Aorta (tissue), 5 donors: Measurements from ENCODE around the gene SMURF2. TPM values are rescaled to one million over a fixed set of nuclear protein-coding genes. Genes with fewer than 3 reads are reported as not detected.

Source experiments
- ATAC-seq: fragments of 200-7000 bp; cut with Tn5 transposase; one replicate; pipeline ENCODE4 v1.9.1; 2022; ENCODE audit warnings: moderate library complexity; ENCODE audit not compliant: low FRiP score
- DNase-seq, 2 donors: peaks; one replicate each; pipeline ENCODE4 v3.0.0-alpha.2; 2020
- H3K27ac ChIP-seq, 2 donors: one replicate each; pipeline ENCODE4 v1.5.1; 2013; ENCODE audit warnings: low read length in 2 of 2, mild to moderate bottlenecking in 2 of 2, moderate library complexity in 2 of 2, control low read depth in 1 of 2, inconsistent platforms in 1 of 2, low read depth in 1 of 2
- H3K27me3 ChIP-seq, 2 donors: one replicate each; pipeline ENCODE4 v1.6.1; 2013; ENCODE audit warnings: control low read depth in 1 of 2, low read length in 1 of 2, mild to moderate bottlenecking in 1 of 2, moderate library complexity in 1 of 2; ENCODE audit not compliant: insufficient read depth in 2 of 2, control insufficient read depth in 1 of 2
- H3K36me3 ChIP-seq, 2 donors: one replicate each; pipeline ENCODE4 v1.6.1; 2013; ENCODE audit warnings: control low read depth in 1 of 2, low read length in 1 of 2, mild to moderate bottlenecking in 1 of 2; ENCODE audit not compliant: insufficient read depth in 2 of 2, control insufficient read depth in 1 of 2
- H3K4me1 ChIP-seq, 2 donors: one replicate each; pipeline ENCODE4 v1.6.1; 2013; ENCODE audit warnings: low read length in 2 of 2, control low read depth in 1 of 2, mild to moderate bottlenecking in 1 of 2, moderate library complexity in 1 of 2; ENCODE audit not compliant: insufficient read depth in 2 of 2, control insufficient read depth in 1 of 2
- H3K4me3 ChIP-seq, 2 donors: one replicate each; pipeline ENCODE4 v1.5.1; 2013; ENCODE audit warnings: low read length in 2 of 2, control low read depth in 1 of 2, mild to moderate bottlenecking in 1 of 2
- H3K9me3 ChIP-seq: one replicate; pipeline ENCODE4 v1.6.1; 2013; ENCODE audit warnings: mild to moderate bottlenecking, low read length; ENCODE audit not compliant: control insufficient read depth
- WGBS, 2 donors: extraction: QIAGEN DNeasy Blood & Tissue Kit; methylation state at CpG; one replicate each; pipeline ENCODE4 v1.1.7; 2013; 5-methylcytosine and 5-hydroxymethylcytosine counted together
- intact Hi-C, 2 donors: fragments of 100-400 bp; cut with DNase I; formaldehyde crosslinking; loops; one replicate each; pipeline versions ENCODE4 v1.14.2 to v1.15.0; 2022
- polyA plus RNA-seq, 2 donors: library from polyadenylated mRNA; stranded (reverse); fragments of 200-250 nt; gene quantifications; one replicate each; pipeline ENCODE4 v1.2.3, GENCODE V29; 2013
- total RNA-seq, 2 donors: library from RNA; stranded (reverse); fragmentation: NEBNext Ultra II Directional; extraction: Animal tissue kit (Norgen Biotek cat#: 25700); gene quantifications; one replicate each; pipeline ENCODE4 v1.2.1, GENCODE V29; 2021
- donor health status: healthy with polysubstance abuse.
- donor health status: Bipolar disorder and iron deficiency.
- donor health status: DM: no; HTN: no; CAD: no.
- donor health status: DM: no; HTN: no; CAD: no.
- donor health status: DM: yes; HTN: yes; CAD: no.

SMURF2 gene
- total and polyA plus RNA-seq, 4 donors = 11.3 to 62.1 (median 24.4) TPM

DNA sequence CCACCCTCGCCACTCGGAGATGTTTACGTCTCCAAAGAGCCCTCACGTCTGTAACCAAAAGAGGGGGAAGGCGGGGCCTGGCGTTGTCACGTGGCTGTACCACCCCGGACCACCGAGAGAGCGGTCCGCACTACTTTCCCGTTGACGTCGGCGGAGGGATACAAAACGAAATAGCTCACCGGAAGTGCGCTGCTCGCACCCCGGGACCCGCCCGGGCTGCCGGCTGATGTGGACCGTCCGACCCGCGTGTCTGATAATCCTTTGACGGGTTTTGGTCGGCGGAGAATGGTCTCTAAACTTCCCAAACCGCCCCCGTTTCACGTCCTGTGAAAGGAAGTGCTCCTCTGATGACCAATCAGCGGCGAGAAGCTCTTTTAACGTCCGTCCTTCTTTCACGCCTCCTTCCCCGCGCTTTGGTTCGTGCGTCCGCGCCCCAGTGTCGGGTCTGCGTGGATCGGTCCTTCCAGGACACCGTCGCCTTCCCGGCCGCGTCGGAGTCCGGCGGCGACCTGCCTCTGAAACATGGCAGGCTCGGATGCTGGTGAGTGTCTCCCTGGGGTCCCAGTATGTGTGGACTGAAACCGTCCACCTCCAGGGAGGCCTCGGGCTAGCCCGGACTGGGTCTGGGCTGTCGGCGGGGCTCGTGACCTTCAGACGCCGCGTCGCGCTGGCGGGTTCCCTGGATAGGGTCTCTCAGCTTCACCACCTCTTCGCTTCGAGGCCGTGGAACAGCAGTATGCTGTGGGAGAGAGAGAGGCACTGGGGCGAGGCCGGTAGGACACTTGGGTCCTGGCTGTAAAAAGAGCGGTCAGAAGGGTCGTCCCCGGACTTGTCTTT is 155.3 kb downstream of the SMURF2 start, which contains the start of gene CEP95:
TSS of gene CEP95 (plus strand) at position 402 of the 837 bp plus-strand sequence. CDS start at position 523, 121 bp downstream.
- intact Hi-C loops = loop anchor here in 1 of 2 donors (5.0 to 10.0 kb wide), 3 partner anchors 156 to 679 kb away; partner anchors contain the start of genes FTSJ3, PSMC5 and SMURF2
- WGBS, 2 donors = 0% methylated on average over 77 of the region's 77 CpGs
- Histone ChIP-seq H3K4me1 (no peaks in the 10 kb centered on the region), H3K27ac (peak within 1 kb of the TSS; percentile 73 to 95), H3K36me3 (peaks cover 2 to 4% of the 10 kb centered on the region in 2 donors), H3K9me3 (no peaks in the 10 kb centered on the region), H3K27me3 (peaks cover 0 to 1% of the 10 kb centered on the region in 2 donors), H3K4me3 (peak within 1 kb of the TSS; percentile 62 to 89)
- ATAC-seq = peak; percentile 92
- DNase-seq = peak; percentile 97

GRCh38 chr17:64506201-64506575 is 155.9 kb downstream of the SMURF2 start, which contains the start of gene DDX5:
TSS of gene DDX5 (minus strand) at chr17:64506289. CDS start at chr17:64506119, 170 bp downstream.
- Histone ChIP-seq H3K27me3 (peaks cover 0 to 1% of the 10 kb centered on the region in 2 donors), H3K36me3 (peaks cover 5 to 8% of the 10 kb centered on the region in 2 donors), H3K4me3 (peak within 1 kb of the TSS; percentile 62 to 89), H3K27ac (peak within 1 kb of the TSS; percentile 73 to 95), H3K4me1 (no peaks in the 10 kb centered on the region), H3K9me3 (no peaks in the 10 kb centered on the region)
- WGBS, 2 donors = 0% methylated on average over 28 to 31 of the region's 31 CpGs
- DNase-seq (peak; percentile 98 to 99), ATAC-seq (peak; percentile 93)
- intact Hi-C loops = loop anchor here in 1 of 2 donors (5.0 to 10.0 kb wide), 3 partner anchors 156 to 679 kb away; partner anchors contain the start of genes FTSJ3, PSMC5 and SMURF2

DNA sequence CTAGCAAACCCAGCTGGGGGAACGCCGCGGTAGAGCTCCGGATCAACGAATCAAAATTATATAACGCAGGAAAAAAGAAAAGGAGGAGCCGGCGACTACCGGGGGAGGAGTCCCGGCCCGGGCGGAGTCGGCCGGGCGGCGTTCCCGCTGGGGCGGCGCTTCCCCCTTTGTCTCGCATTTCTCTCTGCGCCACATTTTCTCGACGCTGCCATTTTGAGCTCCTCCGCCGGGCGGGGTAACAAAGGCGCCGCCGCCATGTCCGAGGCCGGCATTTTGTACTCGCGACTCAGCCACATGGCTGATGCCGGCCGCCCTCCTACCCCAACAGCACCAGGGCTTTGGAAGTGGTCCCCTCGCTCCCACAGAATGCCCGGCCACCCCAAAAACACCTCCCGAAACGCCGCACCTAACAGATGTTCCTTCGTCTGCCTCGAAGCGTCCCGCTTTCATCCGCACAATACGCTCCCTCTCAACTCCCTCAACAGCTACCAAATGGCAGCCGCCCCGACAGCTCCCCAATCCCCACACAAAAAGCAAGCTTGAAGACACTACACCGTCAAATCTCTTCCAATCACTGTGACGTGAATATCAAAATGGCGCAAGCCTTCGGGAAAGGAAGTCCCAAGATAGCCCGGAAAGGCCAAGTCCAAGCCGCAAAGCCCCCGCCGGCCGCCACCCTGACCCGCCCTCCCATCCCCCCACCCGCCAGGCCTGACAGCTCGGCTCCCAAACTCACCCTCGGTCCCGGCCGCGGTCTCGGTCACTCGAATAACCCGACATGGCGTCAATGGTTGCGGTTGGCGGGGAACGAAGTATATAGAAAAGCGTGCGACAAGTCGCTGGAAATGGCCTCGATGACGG is 156.5 kb downstream of the SMURF2 start:
- DNase-seq (peak; percentile 95), ATAC-seq (peak; percentile 91)
- Histone ChIP-seq H3K4me3 (peak overlapping the region; percentile 62 to 89), H3K4me1 (no peaks in the 10 kb centered on the region), H3K9me3 (no peaks in the 10 kb centered on the region), H3K27ac (peak overlapping the region; percentile 73 to 95), H3K36me3 (peaks cover 9 to 12% of the 10 kb centered on the region in 2 donors), H3K27me3 (peaks cover 0 to 1% of the 10 kb centered on the region in 2 donors)
- WGBS, 2 donors = 0 to 1% methylated on average over 74 to 76 of the region's 76 CpGs
- intact Hi-C loops = loop anchor here in 1 of 2 donors (5.0 to 10.0 kb wide), 3 partner anchors 157 to 678 kb away; partner anchors contain the start of genes FTSJ3, PSMC5 and SMURF2

- H3K36me3 ChIP-seq = peaks cover 11 to 12% of the 10 kb centered on the region in 2 donors
- no peak for ATAC-seq
- intact Hi-C loops = loop anchor here in 1 of 2 donors (5.0 to 10.0 kb wide), 3 partner anchors 157 to 678 kb away; partner anchors contain the start of genes FTSJ3, PSMC5 and SMURF2
Measured at GRCh38 chr17:64504769-64505339, 157.3 kb downstream of the SMURF2 start.

DNA sequence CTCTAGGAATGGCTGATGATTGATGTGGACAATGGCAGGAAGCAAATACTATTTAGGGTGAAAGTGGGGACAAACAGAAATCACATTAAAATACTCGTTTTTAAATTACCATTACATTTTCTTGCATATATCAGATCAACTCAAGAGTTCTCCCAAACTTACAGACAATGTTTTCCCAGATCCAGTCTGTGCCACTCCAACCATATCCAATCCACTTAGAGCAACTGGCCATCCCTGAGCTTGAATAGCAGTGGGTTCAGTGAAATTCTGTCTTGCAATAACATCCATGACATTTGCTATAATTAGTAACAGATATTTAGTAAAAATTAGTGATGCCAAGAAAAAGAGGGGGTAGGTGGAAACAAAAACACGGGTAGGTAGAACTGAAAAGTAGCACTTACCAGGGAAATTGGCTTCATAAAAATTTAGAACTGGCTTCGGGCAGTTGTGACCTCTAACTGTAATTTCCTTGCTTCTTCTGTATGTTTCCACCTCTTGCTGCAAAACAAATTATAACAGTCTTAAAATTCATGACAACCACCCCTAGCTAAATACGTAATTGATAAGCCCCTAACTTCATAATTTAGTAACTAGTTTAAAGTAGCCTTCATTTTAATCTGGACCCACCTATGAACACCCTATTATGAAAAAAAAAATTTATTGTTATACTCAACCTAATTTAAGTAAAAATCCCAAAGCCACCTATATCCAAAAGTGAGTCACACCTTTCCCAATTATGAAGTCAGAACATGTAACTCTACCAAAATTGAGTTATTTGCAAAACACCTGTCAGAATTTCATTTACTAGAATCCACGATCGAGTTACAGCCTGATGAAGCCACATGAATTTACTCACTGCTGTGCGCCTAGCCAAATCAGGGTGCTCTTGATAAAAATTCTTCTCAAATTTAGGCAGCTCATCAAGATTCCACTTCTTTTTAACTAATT is 158.0 kb downstream of the SMURF2 start:
- intact Hi-C loops = loop anchor here in 1 of 2 donors (10.0 kb wide), 1 partner anchor 359 kb away; no protein-coding TSS in a partner anchor
- ATAC-seq (no peak), DNase-seq (no peak)
- Histone ChIP-seq H3K36me3 (peaks cover 12% of the 10 kb centered on the region in 2 donors), H3K4me1 (no peaks in the 10 kb centered on the region), H3K9me3 (no peaks in the 10 kb centered on the region), H3K4me3 (peak overlapping the region; percentile 62 to 89), H3K27ac (no peak overlapping the region), H3K27me3 (peaks cover 0 to 1% of the 10 kb centered on the region in 2 donors)
- 6 to 7% methylated on average over 7 of the region's 7 CpGs for WGBS, 2 donors

More at GRCh38 chr17:64504769-64505339, 157.3 kb downstream of the SMURF2 start:
- peak overlapping the region in 1 of 2 donors; percentile 81 for H3K27ac ChIP-seq
- no peaks in the 10 kb centered on the region for H3K4me1 ChIP-seq
- H3K4me3 ChIP-seq = peak overlapping the region; percentile 62 to 89
- peaks cover 0 to 1% of the 10 kb centered on the region in 2 donors for H3K27me3 ChIP-seq
- H3K9me3 ChIP-seq = no peaks in the 10 kb centered on the region
- 0% methylated on average over 13 of the region's 13 CpGs for WGBS, 2 donors
- DNase-seq = no peak

- Histone ChIP-seq H3K27me3 (peaks cover 0 to 1% of the 10 kb centered on the region in 2 donors), H3K36me3 (peaks cover 12% of the 10 kb centered on the region in 2 donors), H3K4me1 (no peaks in the 10 kb centered on the region), H3K27ac (no peak overlapping the region), H3K4me3 (peak overlapping the region in 1 of 2 donors; percentile 62), H3K9me3 (no peaks in the 10 kb centered on the region)
- intact Hi-C loops = loop anchor here in 1 of 2 donors (10.0 kb wide), 1 partner anchor 359 kb away; no protein-coding TSS in a partner anchor
- no peak for DNase-seq
- no peak for ATAC-seq
- 61 to 70% methylated on average over 5 of the region's 5 CpGs for WGBS, 2 donors
Measured at GRCh38 chr17:64503341-64503740, 158.8 kb downstream of the SMURF2 start.

DNA sequence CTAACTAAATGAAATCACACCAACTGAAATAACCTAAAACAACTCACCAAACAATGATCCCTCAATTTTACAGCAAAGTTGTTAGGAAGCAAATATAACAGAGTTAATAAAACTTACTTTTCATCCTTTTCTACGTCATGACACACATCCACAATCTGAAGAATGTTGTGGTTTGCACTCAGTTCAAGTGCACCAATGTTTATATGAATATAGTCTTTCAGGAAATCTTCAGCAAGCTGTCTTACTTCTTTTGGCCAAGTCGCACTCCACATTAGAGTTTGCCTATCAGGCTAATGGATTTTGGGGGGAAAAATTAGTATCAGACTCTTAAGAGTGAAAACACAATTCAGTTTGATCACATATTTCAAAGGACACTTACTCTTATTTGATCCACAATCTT is 159.3 kb downstream of the SMURF2 start:
- WGBS, 2 donors = 61 to 63% methylated on average over 2 of the region's 2 CpGs
- no peaks in the 10 kb centered on the region for H3K4me1 ChIP-seq
- peaks cover 12% of the 10 kb centered on the region in 2 donors for H3K36me3 ChIP-seq
- intact Hi-C loops = loop anchor here in 1 of 2 donors (10.0 kb wide), 1 partner anchor 358 kb away; no protein-coding TSS in a partner anchor
- H3K27me3 ChIP-seq = peaks cover 0 to 1% of the 10 kb centered on the region in 2 donors
- no peaks in the 10 kb centered on the region for H3K9me3 ChIP-seq
- H3K27ac ChIP-seq = no peak overlapping the region
- H3K4me3 ChIP-seq = no peak overlapping the region
- ATAC-seq (no peak), DNase-seq (no peak)
